ENCODE results near the gene GPC6.

The GPC6 gene

DNA sequence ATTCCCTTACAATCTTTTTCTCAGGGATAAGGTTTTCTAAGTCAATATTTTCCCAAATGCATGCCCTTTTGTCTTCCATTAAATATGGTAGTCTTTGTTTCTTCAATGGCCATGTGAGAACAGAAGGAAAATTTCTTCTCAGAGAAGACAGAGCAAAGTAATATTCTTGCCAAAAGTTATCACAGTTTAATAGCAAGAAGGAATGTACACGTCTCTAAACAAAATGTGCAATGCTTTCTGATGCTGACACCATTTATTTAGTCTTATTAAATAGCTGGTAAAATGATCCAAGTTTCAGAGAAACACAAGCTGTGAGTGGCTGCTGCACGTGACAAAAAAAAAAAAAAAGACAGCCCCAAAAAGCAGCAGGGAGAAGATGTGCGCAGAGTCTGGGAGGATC lies 542.5 kb downstream of the GPC6 start:
- no peak overlapping the region for H3K4me3 ChIP-seq (replicated peaks; ENCODE audit: low read depth, low read length)
- DNase-seq (ENCODE audit: extremely low read depth, low read depth), result no peak
- TF ChIP-seq, protein P1, sequence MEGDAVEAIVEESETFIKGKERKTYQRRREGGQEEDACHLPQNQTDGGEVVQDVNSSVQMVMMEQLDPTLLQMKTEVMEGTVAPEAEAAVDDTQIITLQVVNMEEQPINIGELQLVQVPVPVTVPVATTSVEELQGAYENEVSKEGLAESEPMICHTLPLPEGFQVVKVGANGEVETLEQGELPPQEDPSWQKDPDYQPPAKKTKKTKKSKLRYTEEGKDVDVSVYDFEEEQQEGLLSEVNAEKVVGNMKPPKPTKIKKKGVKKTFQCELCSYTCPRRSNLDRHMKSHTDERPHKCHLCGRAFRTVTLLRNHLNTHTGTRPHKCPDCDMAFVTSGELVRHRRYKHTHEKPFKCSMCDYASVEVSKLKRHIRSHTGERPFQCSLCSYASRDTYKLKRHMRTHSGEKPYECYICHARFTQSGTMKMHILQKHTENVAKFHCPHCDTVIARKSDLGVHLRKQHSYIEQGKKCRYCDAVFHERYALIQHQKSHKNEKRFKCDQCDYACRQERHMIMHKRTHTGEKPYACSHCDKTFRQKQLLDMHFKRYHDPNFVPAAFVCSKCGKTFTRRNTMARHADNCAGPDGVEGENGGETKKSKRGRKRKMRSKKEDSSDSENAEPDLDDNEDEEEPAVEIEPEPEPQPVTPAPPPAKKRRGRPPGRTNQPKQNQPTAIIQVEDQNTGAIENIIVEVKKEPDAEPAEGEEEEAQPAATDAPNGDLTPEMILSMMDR (IDR thresholded peaks at IDR 0.05; ENCODE audit: low read depth, low read length, missing control alignments), result no peak

DNA sequence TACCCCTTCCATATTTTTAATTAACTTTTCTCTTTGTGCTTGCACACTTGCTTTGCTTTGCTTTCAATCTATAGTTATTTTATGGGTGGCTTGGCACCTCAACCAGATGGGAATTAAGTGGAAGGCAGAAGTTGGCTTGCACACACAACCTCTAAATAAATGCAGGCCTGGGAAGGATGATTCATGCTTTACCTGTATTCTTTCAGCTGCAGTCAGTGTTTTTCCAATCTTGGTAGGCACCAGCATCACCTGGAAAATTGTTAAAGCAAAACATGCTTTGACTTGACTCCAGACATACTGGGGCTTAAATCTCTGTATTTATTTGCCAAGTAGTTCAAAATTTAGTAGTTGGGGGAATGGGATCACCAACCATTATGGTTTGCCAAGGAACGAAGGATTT lies 543.0 kb downstream of the GPC6 start:
- TF ChIP-seq, protein P1 (IDR thresholded peaks at IDR 0.05; ENCODE audit: low read depth, low read length, missing control alignments), result no peak
- H3K4me3 ChIP-seq (replicated peaks; ENCODE audit: low read depth, low read length), result no peak overlapping the region
- no peak for DNase-seq (ENCODE audit: extremely low read depth, low read depth)

DNA sequence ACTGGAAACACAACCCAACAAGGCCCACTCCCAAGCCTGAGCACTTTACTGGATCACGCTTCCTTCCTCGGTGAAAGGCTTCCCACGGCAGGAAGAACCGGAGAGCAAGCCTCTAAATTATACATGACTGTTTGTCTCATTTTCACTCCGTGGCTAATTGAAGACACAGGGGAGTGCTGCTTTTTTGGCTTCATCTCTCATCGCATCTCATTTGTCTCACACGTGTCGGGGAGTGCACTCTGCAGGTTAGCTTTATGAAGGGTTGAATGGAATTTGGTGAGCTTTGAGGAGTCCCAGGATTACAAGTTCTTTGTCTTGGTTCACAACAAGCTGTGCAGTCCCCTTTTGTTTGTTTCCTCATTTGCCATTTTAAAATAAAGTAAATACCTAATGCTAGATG lies 544.6 kb downstream of the GPC6 start:
- no peak overlapping the region for H3K4me3 ChIP-seq (replicated peaks; ENCODE audit: low read depth, low read length)
- TF ChIP-seq, protein P1 (IDR thresholded peaks at IDR 0.05; ENCODE audit: low read depth, low read length, missing control alignments), result no peak
- no peak for DNase-seq (ENCODE audit: extremely low read depth, low read depth)

DNA sequence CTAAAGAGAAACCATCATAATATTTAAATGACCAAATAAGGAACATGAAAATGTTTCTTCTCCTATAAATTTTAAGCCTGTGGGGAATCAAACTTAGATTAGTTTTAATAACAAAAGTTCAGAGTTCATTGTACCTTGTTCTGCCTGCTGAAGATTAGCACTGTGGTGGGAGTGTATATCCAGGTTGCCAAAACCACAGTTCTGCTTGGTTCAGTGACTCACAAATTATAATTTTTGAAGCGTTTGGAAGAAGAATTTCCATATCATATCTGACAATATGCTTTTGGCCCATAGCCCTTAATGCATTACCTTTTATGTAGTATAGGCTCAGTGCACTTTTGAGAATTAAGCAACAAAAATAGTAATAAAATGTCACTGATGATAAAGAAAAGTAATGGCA lies 545.2 kb downstream of the GPC6 start:
- H3K4me3 ChIP-seq (replicated peaks; ENCODE audit: low read depth, low read length), result no peak overlapping the region
- no peak for DNase-seq (ENCODE audit: extremely low read depth, low read depth)
- TF ChIP-seq, protein P1 (IDR thresholded peaks at IDR 0.05; ENCODE audit: low read depth, low read length, missing control alignments), result no peak

DNA sequence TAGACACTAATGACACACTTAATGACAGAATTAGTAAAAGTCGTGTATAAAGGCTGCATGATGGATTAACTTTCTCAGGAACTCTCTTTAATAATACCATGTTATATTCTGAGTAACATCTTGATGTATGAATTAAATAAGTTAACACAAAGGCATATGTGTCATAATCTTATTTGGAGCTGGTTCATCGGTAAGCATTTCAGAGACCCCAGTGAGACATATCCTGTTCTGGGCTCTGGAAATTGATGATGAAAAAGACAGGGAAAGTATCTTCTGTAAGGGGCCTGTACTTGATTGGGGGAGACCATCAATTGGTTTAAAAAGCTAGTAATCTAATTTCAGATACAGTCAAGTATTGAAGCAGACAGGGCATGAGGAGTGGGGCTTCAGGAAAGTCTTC lies 547.9 kb downstream of the GPC6 start:
- no peak for DNase-seq (ENCODE audit: extremely low read depth, low read depth)
- TF ChIP-seq, protein P1 (IDR thresholded peaks at IDR 0.05; ENCODE audit: low read depth, low read length, missing control alignments), result no peak
- no peak overlapping the region for H3K4me3 ChIP-seq (replicated peaks; ENCODE audit: low read depth, low read length)

DNA sequence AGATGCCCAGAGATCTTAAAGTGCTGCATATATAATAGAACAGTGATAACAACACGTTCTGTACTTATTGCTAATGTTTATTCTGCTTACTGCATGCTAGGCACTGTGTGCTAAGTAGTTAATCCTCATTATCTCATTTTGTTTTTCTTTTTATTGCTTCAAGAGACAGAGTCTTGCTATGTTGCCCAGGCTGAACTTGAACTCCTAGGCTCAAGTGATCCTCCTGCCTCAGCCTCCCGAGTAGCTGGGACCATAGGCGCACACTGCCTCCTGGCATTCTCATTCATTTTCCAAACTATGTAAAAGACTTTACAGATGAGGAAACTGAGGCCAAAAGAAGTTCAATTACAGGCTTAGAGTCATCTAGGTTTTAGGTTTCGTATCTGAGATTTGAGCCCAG lies 548.4 kb downstream of the GPC6 start:
- no peak for DNase-seq (ENCODE audit: extremely low read depth, low read depth)
- no peak overlapping the region for H3K4me3 ChIP-seq (replicated peaks; ENCODE audit: low read depth, low read length)
- TF ChIP-seq, protein P1 (IDR thresholded peaks at IDR 0.05; ENCODE audit: low read depth, low read length, missing control alignments), result no peak

DNA sequence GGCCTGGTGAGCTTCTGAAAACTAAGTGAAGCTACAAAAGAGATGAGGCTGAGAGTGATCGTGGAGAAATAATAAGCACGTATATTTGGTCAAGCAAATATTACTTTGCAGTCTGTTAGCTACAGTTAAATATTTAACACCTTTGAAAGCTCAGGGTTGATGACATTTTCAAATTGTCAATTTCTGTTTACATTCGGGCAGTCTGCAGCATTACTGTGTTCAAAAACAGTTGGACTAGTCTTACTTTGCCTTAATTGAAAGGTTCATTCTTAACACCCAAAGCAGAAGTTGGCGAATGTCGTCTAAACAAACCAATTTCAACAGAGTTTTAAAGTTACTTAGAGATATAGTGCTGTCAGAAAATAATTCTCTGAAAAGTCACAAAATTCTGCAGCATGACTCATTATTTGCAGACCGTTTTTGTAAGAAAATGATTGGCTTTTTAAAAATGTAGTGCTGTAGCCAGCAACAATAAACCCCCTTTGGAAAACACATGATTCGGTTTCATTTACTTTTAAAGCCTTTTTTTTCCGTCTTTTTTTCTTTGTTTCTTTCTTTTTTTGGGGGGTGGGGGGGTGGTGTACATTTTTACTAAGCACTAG lies 549.0 kb downstream of the GPC6 start:
- no peak overlapping the region for H3K4me3 ChIP-seq (replicated peaks; ENCODE audit: low read depth, low read length)
- TF ChIP-seq, protein P1 (IDR thresholded peaks at IDR 0.05; ENCODE audit: low read depth, low read length, missing control alignments), result no peak
- DNase-seq (ENCODE audit: extremely low read depth, low read depth), result no peak
